ENCODE results near the gene NFATC3. TPM values are rescaled to one million over a fixed set of nuclear protein-coding genes. Genes with fewer than 3 reads are reported as not detected.

The NFATC3 gene
- total RNA-seq, 2 donors from 2014 or later: 24.5 to 45.0 TPM

- H3K4me1 ChIP-seq: peaks cover 0 to 44% of the 10 kb centered on the region in 2 donors
- H3K9me3 ChIP-seq: no peaks in the 10 kb centered on the region
- TF ChIP-seq CTCF (IDR thresholded peaks at IDR 0.05): no peak
- no peaks in the 10 kb centered on the region for H3K27me3 ChIP-seq
- no peak for DNase-seq (ENCODE audit: low spot score)
- no peak overlapping the region for H3K4me3 ChIP-seq
- H3K27ac ChIP-seq: peak overlapping the region; percentile 43 to 70
- no peaks in the 10 kb centered on the region for H3K36me3 ChIP-seq
Measured at GRCh38 chr16:68074850-68075555, 10.2 kb upstream of the NFATC3 start.

GRCh38 chr16:68075980-68076379 lies 9.2 kb upstream of the NFATC3 start:
- peak overlapping the region in 1 of 2 donors; percentile 70 for H3K27ac ChIP-seq
- no peak for DNase-seq (ENCODE audit: low spot score)
- H3K4me1 ChIP-seq: peaks cover 0 to 46% of the 10 kb centered on the region in 2 donors
- H3K27me3 ChIP-seq: no peaks in the 10 kb centered on the region
- H3K36me3 ChIP-seq: no peaks in the 10 kb centered on the region
- TF ChIP-seq CTCF (IDR thresholded peaks at IDR 0.05): no peak
- no peaks in the 10 kb centered on the region for H3K9me3 ChIP-seq
- no peak overlapping the region for H3K4me3 ChIP-seq

GRCh38 chr16:68076560-68076959 lies 8.6 kb upstream of the NFATC3 start:
- Histone ChIP-seq H3K4me3 (no peak overlapping the region), H3K4me1 (peaks cover 0 to 51% of the 10 kb centered on the region in 2 donors), H3K36me3 (no peaks in the 10 kb centered on the region), H3K27me3 (no peaks in the 10 kb centered on the region), H3K27ac (no peak overlapping the region), H3K9me3 (no peaks in the 10 kb centered on the region)
- TF ChIP-seq CTCF (IDR thresholded peaks at IDR 0.05): no peak
- no peak for DNase-seq (ENCODE audit: low spot score)

- TF ChIP-seq CTCF (IDR thresholded peaks at IDR 0.05): no peak
- Histone ChIP-seq H3K27me3 (no peaks in the 10 kb centered on the region), H3K4me1 (peaks cover 0 to 43% of the 10 kb centered on the region in 2 donors), H3K36me3 (no peaks in the 10 kb centered on the region), H3K9me3 (no peaks in the 10 kb centered on the region), H3K27ac (no peak overlapping the region), H3K4me3 (no peak overlapping the region)
- DNase-seq (ENCODE audit: low spot score): no peak
Measured at GRCh38 chr16:68077866-68078700, 7.1 kb upstream of the NFATC3 start.

- Histone ChIP-seq H3K36me3 (no peaks in the 10 kb centered on the region), H3K27ac (peak overlapping the region; percentile 77 to 78), H3K27me3 (no peaks in the 10 kb centered on the region), H3K9me3 (no peaks in the 10 kb centered on the region), H3K4me1 (peaks cover 0 to 49% of the 10 kb centered on the region in 2 donors), H3K4me3 (no peak overlapping the region)
- TF ChIP-seq CTCF (IDR thresholded peaks at IDR 0.05): no peak
- no peak for DNase-seq (ENCODE audit: low spot score)
Measured at GRCh38 chr16:68078701-68079375, 6.3 kb upstream of the NFATC3 start.
